NCI-H2196 treated with DMSO at 0.1 percent for 48 hours (cell line): ENCODE results near the gene TP53AIP1.

Experiments
- DNase-seq: peaks from one replicate; lab custom pipeline; 2025; ENCODE audit not compliant: unreplicated experiment; lab: John Stamatoyannopoulos, UW

Gene TP53AIP1

DNA sequence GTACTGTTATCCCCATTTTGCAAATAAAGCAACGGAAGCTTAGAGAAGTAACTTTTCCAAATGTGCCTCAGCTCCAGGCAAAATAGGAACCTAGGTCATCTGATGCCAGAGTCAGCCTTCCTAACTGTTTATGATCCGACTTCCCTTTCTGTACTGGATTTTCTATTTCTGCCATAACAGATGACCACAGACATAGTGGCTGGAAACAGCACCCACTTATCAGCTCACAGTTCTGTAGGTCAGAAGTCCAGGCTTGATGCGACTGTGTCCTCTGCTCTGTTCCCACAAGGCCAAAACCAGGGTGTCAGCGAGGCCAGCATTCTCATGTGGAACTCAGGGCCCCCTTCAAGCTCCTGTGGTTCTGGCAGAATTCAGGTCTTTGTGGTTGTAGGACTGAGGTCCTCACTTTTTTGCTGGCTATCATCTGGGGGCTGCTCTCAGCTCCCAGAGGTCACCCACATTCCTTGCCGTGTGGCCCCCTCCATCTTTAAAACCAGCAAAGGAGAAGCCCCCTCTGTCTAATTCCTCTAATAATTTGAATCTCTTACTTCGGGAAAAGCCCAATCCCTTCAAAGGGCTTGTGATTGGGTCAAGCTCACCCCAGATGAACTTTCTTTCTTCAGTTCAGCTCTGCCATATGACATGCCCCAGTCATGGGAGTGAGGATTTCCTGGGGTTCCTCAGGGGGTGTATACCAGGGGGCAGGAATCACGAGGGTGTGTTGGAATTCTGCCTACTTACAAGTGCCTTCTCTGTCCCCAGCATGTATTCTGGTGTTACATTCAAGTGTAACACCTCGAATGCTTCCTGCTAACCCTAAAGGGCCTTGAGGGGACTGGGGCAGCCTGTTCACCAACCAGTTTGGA is 36.3 kb downstream of the TP53AIP1 start:
- no peak for DNase-seq

DNA sequence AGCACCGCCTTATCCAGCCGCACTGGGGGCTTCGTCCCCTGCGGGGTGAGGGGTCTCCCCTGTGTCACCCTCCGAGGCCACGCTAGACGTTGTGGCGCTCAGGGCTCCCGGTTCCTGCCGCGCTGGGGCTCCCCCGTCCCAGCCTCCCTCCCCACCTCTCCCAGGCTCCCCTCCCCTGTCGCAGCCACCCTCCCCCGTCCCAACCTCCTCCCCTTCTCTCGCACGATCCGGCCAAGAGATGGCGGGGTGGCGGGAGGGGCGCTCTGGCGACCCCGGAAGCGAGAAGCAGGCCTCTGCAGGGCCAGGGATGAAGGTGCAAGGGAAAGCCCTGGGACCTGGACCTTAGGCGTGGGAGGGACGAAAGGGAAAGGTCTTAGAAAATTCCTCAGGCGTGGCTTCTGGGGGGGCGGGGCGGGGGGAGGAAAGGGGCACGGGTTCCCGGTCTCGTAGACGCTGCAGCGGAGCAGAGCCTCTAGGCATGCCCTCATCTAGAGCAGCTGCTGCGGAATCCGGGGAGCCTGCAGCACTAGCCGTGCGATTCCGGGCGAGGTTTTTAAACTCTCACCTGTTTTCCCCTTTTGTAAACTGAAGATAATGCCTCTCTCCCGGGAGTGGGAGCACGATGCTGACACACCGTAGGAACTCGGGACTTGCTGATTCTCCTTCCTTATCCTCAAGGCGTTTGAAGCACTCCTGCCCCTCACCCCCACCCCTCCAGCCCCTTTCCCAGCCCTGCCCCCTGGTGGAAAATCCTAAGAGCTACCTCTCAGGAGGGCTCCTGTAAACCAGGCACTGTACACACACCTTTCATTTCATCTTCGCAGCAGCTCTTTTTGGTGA is 37.1 kb downstream of the TP53AIP1 start:
- no peak for DNase-seq

DNA sequence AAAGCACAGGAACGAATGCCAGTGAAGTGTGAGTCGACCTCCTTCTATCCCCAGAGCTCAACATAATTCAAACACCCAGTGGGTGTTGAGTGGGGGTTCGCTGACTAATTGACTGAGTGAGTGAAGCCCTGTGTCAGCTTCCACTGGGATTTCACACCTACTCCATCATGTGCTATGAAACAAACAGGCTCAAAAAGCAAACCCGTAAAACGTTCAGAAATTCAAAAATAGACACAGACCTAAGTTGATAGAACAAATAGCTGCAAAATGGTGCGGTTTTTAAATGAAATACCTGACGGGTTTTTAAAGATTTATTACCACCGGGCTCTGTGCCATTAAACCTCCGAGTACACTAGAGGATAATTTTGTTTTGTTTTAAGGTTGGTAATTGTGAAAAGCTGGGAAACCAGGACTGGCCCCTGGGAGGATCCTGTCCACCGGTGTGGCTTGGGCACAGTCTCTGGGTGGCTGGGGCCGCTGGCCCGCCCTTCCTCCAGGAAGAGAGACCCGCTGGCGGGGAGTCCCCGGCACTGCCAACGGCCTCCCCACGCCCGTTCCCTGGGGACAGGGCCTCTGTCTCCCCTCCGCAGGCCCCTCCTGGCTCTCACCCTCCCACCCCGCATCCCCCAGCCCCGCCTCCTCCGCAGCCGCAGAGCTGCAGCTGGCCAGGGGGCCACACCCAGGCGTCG is 37.9 kb downstream of the TP53AIP1 start:
- no peak for DNase-seq

DNA sequence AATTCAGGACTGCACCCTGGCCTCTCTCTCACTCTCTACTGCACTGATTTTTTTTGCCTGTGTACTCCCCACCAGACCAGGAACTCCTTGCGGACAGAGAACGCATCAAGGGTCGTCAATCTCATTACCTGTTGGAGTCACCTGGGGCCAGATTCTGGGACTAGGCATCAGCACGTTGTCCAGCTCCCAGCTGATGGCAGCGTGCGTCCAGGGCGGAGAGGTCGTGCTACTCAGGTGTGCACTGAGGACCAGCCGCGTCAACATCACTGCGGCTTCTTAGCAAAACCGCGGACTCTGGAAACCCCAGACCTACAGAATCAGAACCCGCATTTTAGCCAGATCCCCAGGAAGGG is 38.4 kb downstream of the TP53AIP1 start:
- DNase-seq = no peak

DNA sequence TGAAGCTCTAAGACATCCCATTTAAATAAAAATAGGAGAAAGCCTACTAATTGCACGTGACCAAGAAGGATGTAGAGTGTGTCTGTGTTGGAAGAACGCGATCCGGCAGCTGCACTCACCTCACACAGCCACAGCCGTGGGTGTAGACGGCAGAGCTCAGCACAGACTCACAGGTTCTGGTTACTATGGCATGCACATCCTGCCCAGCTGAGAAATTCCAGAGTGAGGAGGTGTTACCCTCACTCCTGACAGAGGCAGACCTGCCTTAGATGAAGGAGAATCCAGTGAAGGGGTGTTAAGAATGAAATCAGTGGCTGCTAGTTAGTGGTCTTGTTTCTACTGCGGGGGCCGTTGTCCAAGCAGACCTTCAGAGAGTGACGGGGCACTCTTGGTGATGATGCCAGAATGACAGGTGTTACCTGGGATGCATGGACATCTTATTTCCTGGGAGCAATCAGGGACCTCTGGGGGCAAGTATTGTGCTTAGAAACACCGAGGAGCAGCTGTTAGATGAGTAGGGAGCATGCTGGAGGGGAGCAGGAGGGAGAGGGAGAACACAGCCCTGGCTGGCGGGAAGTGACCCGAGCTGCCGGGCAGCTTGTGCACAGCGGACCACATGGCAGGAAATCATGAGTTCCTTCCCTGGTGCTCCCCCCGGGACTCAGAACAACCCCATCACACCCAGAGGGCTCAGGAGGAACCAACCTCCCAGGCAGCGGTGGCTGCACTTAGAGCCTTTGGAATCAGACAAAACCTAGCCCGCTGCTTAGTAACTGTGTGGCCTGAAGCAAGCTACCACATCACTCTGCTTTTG is 39.2 kb downstream of the TP53AIP1 start:
- no peak for DNase-seq

GRCh38 chr11:128902515-128903066 is 40.1 kb downstream of the TP53AIP1 start:
- no peak for DNase-seq

- no peak for DNase-seq
Measured at GRCh38 chr11:128901653-128902514, 40.8 kb downstream of the TP53AIP1 start.

- no peak for DNase-seq
Measured at GRCh38 chr11:128900468-128900867, 42.2 kb downstream of the TP53AIP1 start.

DNA sequence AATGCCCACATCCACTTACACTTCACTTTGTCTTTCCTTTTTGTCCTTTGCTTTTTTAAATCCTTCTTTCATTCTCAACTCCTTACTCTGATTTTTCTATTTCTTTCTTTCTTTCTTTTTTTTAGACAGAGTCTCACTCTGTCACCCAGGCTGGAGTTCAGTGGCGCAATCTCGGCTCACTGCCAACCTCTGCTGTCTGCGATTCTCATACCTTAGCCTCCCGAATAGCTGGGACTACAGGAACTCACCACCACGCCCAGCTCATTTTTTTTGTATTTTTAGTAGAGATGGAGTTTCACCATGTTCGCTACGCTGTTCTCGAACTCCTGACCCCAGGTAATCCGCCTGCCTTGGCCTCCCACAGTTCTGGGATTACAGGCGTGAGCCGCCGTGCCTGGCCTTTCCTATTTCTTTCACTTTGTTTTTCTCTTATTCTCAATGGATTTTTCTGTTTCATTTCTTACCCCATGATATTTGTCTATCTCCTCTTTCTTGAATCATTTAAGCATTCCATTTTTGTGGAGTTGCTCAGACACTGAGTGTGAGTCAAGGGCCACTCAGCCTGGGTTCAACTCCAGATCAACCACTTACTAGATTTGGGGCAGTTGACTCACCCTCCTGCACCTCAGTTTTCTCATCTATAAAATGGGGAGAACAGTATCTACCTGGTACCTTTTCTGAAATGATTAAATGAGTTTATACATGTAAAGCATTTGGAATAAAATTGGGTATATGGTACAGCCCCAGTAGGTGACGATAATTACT is 43.9 kb downstream of the TP53AIP1 start:
- no peak for DNase-seq

DNA sequence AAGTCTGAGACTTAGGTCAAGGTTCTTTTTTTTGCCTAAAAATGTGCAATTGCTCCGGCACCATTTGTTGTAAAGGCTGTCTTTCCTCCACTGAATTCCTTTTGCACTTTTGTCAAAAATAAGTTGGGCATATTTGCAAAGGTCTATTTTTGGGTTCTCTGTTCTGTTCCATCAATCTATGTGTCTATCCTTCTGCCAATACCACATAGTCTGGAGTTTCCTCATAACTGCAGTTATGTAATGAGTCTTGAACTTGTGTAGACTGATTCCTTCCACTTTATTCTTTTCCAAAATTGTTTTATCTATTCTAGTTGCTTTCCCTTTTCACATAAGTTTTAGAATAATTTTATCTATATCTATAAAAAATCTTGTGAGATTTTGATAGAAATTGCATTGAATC is 44.8 kb downstream of the TP53AIP1 start:
- DNase-seq = no peak

- DNase-seq = no peak
Measured at GRCh38 chr11:128896356-128896755, 46.3 kb downstream of the TP53AIP1 start.

GRCh38 chr11:128895526-128895925 is 47.1 kb downstream of the TP53AIP1 start:
- DNase-seq = no peak

DNA sequence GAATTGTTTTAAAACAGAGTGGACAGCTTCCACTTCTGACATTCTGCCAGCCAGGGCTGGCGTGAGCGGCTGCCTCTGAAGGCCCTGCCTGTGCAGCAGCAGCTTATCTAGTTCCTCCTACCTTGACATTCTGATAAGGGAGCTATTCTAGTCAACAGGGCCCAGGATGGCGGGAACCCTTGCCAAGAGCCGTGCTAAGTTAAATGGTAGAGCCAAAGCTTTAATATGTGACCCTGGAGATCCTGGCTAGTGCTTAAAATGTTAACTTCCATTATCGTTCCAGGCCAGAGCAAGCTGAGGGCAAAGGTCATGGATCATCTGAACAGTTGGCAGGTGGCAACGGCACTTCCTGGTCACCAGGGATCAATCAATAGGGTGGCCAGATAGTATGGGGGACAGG is 48.0 kb downstream of the TP53AIP1 start:
- DNase-seq = no peak

GRCh38 chr11:128894286-128894681 is 48.4 kb downstream of the TP53AIP1 start:
- no peak for DNase-seq

GRCh38 chr11:128893578-128894285 is 48.9 kb downstream of the TP53AIP1 start:
- DNase-seq = no peak

- no peak for DNase-seq
Measured at GRCh38 chr11:128892866-128893565, 49.7 kb downstream of the TP53AIP1 start.

- no peak for DNase-seq
Measured at GRCh38 chr11:128891913-128892398, 50.7 kb downstream of the TP53AIP1 start.
